Naive B cell (primary cell): Measurements from ENCODE around the gene MYO1A. TPM values are rescaled to one million over a fixed set of nuclear protein-coding genes. Genes with fewer than 3 reads are reported as not detected.
A peak's percentile ranks its signal among the peaks of the same experiment; 100 is the strongest.
"Not testable (repeated sequence)": the region's sequence is repeated elsewhere in the genome, so short reads cannot be mapped to it uniquely, and the experiment has no call there.

Experiments used
- ATAC-seq, 2 donors: fragments of 150-1000 bp; cut with Tn5 transposase; 2 replicates each; pipeline ENCODE4 v1.10.0; 2021; ENCODE audit warnings: low read depth in 2 of 2, mild to moderate bottlenecking in 2 of 2, moderate library complexity in 2 of 2
- DNase-seq: peaks from one replicate; pipeline ENCODE4 v3.0.0; 2022
- H3K27ac Mint-ChIP-seq, 6 donors: one replicate each; pipeline ENCODE4 v1.8.0; 2020 to 2022; ENCODE audit warnings: mild to moderate bottlenecking in 6 of 6, mixed read lengths in 6 of 6, moderate library complexity in 5 of 6, inconsistent platforms in 2 of 6
- H3K27me3 Mint-ChIP-seq, 3 donors: one replicate each; pipeline ENCODE4 v1.8.0; 2021 to 2022; ENCODE audit warnings: mixed read lengths in 3 of 3, mild to moderate bottlenecking in 1 of 3
- H3K36me3 Mint-ChIP-seq, 2 donors: one replicate each; pipeline ENCODE4 v1.8.0; 2020 to 2022; ENCODE audit warnings: mixed read lengths in 2 of 2, inconsistent platforms in 1 of 2, mild to moderate bottlenecking in 1 of 2
- H3K4me1 Mint-ChIP-seq, 3 donors: one replicate each; pipeline ENCODE4 v1.8.0; 2020 to 2022; ENCODE audit warnings: mixed read lengths in 3 of 3, inconsistent platforms in 1 of 3, mild to moderate bottlenecking in 1 of 3, moderate library complexity in 1 of 3
- H3K4me3 Mint-ChIP-seq, 8 donors: one replicate each; pipeline ENCODE4 v1.8.0; 2020 to 2022; ENCODE audit warnings: mild to moderate bottlenecking in 8 of 8, mixed read lengths in 8 of 8, moderate library complexity in 8 of 8, inconsistent platforms in 2 of 8
- H3K9me3 Mint-ChIP-seq, 7 donors: one replicate each; pipeline ENCODE4 v1.8.0; 2020 to 2022; ENCODE audit warnings: mixed read lengths in 7 of 7, mild to moderate bottlenecking in 5 of 7, inconsistent platforms in 2 of 7, moderate library complexity in 1 of 7
- polyA plus RNA-seq, 6 donors: library from polyadenylated mRNA; unstranded; fragments of 300-500 nt; fragmentation: Illumina TruSeq; gene quantifications; one replicate each; pipeline ENCODE4 v1.2.3, GENCODE V29; 2021; ENCODE audit warnings: low read depth in 6 of 6

MYO1A gene
- polyA plus RNA-seq, 6 donors from 2014 or later: not detected

DNA sequence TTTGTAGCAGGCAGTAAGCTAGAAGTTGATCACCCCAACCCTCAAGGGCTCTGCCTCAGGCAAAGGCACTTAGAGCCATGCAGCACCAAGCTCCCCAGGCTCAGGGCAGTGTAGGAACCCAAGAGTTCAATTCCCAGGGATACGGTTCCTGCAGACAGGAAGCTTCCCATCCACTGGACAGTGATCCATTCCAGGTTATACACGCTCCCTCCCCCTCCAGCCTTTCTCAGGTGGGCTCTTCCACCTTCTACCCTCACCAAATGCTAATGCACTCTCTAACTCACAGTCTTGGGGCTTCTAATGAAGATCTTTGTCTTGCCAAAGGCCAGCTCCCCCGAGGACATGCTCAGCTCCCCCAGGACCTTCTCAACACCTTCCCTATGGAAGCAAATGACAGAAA, 12.7 kb downstream of the MYO1A start:
- Mint-ChIP-seq H3K4me3 (no peak overlapping the region), H3K9me3 (no peaks in the 10 kb centered on the region), H3K4me1 (no peaks in the 10 kb centered on the region), H3K27ac (peak overlapping the region in 1 of 6 donors; percentile 35), H3K27me3 (peaks cover 0 to 3% (median 0%) of the 10 kb centered on the region in 3 donors), H3K36me3 (no peaks in the 10 kb centered on the region)
- ATAC-seq (no peak), DNase-seq (no peak)

DNA sequence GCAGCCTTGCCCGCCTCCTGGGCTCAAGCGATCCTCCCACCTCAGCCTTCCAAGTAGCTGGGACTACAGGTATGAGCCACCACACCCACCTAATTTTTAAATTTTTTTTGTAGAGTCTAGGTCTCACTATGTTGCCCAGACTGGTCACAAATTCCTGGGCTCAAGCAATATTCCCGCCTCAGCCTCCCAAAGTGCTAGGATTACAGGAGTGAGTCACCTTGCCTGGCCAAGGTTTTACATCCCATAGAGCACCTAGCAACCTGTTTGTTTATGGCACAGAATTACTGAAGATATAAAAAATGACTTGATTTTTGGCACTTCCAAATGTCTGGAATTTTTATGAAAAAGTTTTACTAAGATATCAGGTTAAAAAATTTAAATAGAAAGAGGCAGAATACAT, 16.5 kb downstream of the MYO1A start:
- peaks cover 11 to 16% (median 14%) of the 10 kb centered on the region in 3 donors for H3K4me1 Mint-ChIP-seq
- no peaks in the 10 kb centered on the region for H3K36me3 Mint-ChIP-seq

GRCh38 chr12:57031789-57032188, 18.1 kb downstream of the MYO1A start:
- no peaks in the 10 kb centered on the region for H3K36me3 Mint-ChIP-seq
- peaks cover under 1 to 5% (median 2%) of the 10 kb centered on the region in 3 donors for H3K27me3 Mint-ChIP-seq
- H3K9me3 Mint-ChIP-seq: no peaks in the 10 kb centered on the region
- H3K4me1 Mint-ChIP-seq: peaks cover 11 to 16% (median 14%) of the 10 kb centered on the region in 3 donors
- H3K27ac Mint-ChIP-seq: peak overlapping the region in 3 of 6 donors; percentile 34 to 61 (median 43)
- DNase-seq (no peak), ATAC-seq (no peak)
- H3K4me3 Mint-ChIP-seq: peak overlapping the region in 1 of 8 donors; percentile 53

More for the DNA sequence above, 16.5 kb downstream of the MYO1A start:
- H3K4me3 Mint-ChIP-seq: no peak overlapping the region
- DNase-seq: no peak
- ATAC-seq: no peak
- H3K27me3 Mint-ChIP-seq: no peaks in the 10 kb centered on the region
- no peaks in the 10 kb centered on the region for H3K9me3 Mint-ChIP-seq
- H3K27ac Mint-ChIP-seq: peak overlapping the region in 1 of 6 donors; percentile 39

DNA sequence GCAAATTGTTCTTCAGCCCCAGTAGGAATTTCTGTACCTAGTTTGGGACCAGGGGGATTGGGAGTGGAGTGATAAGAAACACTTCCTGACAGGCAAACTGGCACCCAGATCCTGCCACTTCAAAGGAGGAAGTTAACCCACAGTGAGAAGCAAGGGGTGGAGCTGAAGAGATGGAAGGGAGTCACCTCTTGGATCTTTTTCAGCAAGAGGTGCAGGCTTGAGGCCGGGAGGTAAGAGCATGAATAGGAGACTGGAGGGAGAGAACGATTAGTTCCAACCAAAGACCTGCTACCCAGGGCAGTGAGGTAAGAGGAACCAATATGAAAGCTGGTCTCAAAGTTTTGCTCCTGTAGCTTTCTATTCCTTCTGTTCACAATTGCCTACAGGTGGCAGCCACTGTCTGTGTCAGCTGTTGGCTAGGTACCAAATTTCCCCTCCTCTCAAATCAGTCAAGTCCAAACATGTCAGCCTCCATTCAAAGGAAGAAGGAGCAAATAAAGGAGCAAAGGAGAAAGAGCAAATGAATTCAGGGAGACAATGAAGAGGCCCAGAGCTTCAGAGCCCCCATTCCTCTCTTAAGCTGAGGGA, 18.7 kb downstream of the MYO1A start:
- Mint-ChIP-seq H3K4me1 (peaks cover 11 to 16% (median 14%) of the 10 kb centered on the region in 3 donors), H3K36me3 (no peaks in the 10 kb centered on the region), H3K9me3 (no peaks in the 10 kb centered on the region), H3K4me3 (peak overlapping the region in 2 of 8 donors; percentile 5 to 36), H3K27me3 (peaks cover 5 to 8% (median 6%) of the 10 kb centered on the region in 3 donors), H3K27ac (peak overlapping the region in 3 of 6 donors; percentile 7 to 61 (median 44))
- DNase-seq (no peak), ATAC-seq (peak; percentile 79 to 80)

- Mint-ChIP-seq H3K4me1 (peaks cover 11 to 16% (median 14%) of the 10 kb centered on the region in 3 donors), H3K27me3 (peaks cover 5 to 10% (median 10%) of the 10 kb centered on the region in 3 donors), H3K4me3 (peak overlapping the region in 1 of 8 donors; percentile 10), H3K36me3 (no peaks in the 10 kb centered on the region), H3K27ac (no peak overlapping the region), H3K9me3 (no peaks in the 10 kb centered on the region)
- no peak for DNase-seq
- ATAC-seq: no peak
Observed at GRCh38 chr12:57029457-57029856, 20.5 kb downstream of the MYO1A start.

DNA sequence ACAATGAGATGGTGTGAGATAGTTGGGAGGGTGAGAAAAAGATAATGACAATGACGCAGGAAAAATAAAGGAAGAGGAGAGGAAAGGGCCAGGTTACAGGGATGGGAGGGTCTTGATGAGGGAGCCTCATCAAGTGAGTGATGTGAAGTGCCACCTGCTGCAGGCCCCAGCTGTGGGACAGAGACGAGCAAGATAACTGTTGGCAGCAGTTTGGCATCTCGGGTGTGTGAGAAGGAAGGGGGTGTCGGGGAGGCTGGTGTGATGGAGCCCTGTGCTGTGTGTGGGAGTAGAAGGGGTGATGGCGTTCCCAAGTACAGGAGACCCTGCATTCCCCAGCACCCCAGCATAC, 22.1 kb downstream of the MYO1A start:
- Mint-ChIP-seq H3K4me1 (peaks cover 11 to 16% (median 14%) of the 10 kb centered on the region in 3 donors), H3K27me3 (peaks cover 5 to 10% (median 10%) of the 10 kb centered on the region in 3 donors), H3K9me3 (no peaks in the 10 kb centered on the region), H3K36me3 (no peaks in the 10 kb centered on the region), H3K4me3 (no peak overlapping the region), H3K27ac (peak overlapping the region in 2 of 6 donors; percentile 1 to 56)
- no peak for DNase-seq
- no peak for ATAC-seq

GRCh38 chr12:57027011-57027804, 22.7 kb downstream of the MYO1A start:
- DNase-seq (no peak), ATAC-seq (no peak)
- Mint-ChIP-seq H3K9me3 (no peaks in the 10 kb centered on the region), H3K4me3 (no peak overlapping the region), H3K4me1 (peaks cover 11 to 16% (median 14%) of the 10 kb centered on the region in 3 donors), H3K27ac (peak overlapping the region in 1 of 6 donors; percentile 1), H3K27me3 (peaks cover 5 to 10% (median 10%) of the 10 kb centered on the region in 3 donors), H3K36me3 (no peaks in the 10 kb centered on the region)

DNA sequence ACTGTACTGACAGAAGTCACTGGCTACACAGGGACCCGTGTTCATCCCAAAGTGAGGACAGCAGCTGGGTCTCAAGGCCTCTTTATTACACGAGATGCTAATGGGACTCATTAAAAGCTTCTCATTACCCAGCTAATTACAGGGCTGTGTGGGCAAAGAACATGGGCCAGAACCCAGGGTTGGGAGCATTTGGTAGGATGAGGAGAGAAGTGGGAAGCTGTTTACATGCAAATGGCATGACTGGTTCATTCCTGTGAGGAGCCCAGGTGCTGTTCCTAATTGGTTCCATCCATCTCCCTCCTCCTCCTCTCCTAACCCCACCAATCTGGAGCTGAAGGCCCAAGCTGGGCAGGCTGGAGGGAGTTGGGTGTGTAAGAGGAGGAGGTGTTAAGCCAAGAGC, 24.7 kb downstream of the MYO1A start:
- DNase-seq: no peak
- Mint-ChIP-seq H3K4me3 (no peak overlapping the region), H3K4me1 (peaks cover 0 to 5% (median 3%) of the 10 kb centered on the region in 3 donors), H3K27ac (no peak overlapping the region), H3K9me3 (no peaks in the 10 kb centered on the region), H3K36me3 (no peaks in the 10 kb centered on the region), H3K27me3 (peaks cover 5 to 10% (median 10%) of the 10 kb centered on the region in 3 donors)
- no peak for ATAC-seq

DNA sequence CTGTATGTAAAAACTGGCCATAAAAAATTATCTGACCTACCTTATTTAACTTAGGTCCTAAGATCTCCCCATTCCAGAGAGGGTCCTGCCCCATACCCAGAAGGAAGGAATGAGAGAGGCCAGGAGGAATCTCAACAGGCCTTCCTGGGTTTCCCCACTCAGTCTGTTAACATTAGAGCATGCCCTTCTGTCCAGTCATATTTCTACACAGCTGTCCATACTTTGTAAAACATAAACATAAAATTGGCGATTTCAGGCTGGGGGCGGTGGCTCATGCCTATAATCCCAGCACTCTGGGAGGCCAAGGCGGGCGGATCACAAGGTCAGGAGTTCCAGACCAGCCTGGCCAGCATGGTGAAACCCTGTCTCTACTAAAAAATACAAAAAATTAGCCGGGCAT, 27.6 kb downstream of the MYO1A start:
- not testable (repeated sequence) for H3K9me3 Mint-ChIP-seq, H3K36me3 Mint-ChIP-seq, H3K27me3 Mint-ChIP-seq, DNase-seq, H3K4me1 Mint-ChIP-seq, ATAC-seq
- peak overlapping the region in 2 of 6 donors; percentile 37 to 69 for H3K27ac Mint-ChIP-seq
- peak overlapping the region in 1 of 8 donors; percentile 15 for H3K4me3 Mint-ChIP-seq

GRCh38 chr12:57019983-57020719, 29.8 kb downstream of the MYO1A start:
- Mint-ChIP-seq H3K27ac (peak overlapping the region in 2 of 6 donors; percentile 87 to 97), H3K9me3 (no peaks in the 10 kb centered on the region), H3K4me3 (peak overlapping the region in 3 of 8 donors; percentile 38 to 56 (median 41)), H3K36me3 (no peaks in the 10 kb centered on the region), H3K27me3 (peaks cover 1 to 5% (median 5%) of the 10 kb centered on the region in 3 donors), H3K4me1 (peaks cover 0 to 6% (median 5%) of the 10 kb centered on the region in 3 donors)
- ATAC-seq (no peak), DNase-seq (no peak)

DNA sequence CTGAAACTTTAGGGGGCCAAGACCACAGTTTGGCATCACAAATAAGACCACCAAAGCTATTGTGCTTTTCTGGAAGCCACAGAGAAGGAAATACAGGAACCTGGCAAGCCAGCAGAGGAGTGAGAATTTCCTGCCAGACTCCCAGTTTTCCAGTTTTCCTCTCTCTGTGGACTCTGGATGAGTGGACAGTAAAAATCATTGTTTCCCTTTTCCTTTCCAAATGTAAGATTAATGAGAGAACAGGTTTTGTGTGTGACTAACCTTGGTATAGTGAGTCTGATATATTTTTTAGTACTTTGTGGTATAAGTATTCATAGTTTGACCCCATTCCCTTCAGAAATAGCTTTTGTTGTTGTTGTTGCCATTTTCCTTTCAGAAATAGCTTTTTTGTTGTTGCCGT, 31.0 kb downstream of the MYO1A start:
- Mint-ChIP-seq H3K4me3 (no peak overlapping the region), H3K27ac (peak overlapping the region in 1 of 6 donors; percentile 11), H3K27me3 (peaks cover 4 to 18% (median 17%) of the 10 kb centered on the region in 3 donors), H3K9me3 (no peaks in the 10 kb centered on the region), H3K36me3 (no peaks in the 10 kb centered on the region), H3K4me1 (peaks cover 0 to 6% (median 5%) of the 10 kb centered on the region in 3 donors)
- DNase-seq (no peak), ATAC-seq (no peak)

DNA sequence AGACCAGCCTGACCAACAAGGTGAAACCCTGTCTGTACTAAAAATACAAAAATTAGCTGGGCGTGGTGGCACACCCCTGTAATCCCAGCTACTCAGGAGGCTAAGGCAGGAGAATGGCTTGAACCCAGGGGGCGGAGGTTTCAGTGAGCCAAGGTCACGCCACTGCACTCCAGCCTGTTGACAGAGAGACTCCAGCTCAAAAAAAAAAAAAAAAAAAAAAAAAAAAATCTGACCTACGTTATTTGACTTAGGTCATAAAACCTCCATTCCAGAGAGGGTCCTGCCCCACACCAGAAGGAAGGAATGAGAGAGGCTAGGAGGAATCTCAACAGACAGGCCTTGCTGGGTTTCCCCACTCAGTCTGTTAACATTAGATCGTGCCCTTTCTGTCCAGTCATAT, 31.6 kb downstream of the MYO1A start:
- not testable (repeated sequence) for H3K9me3 Mint-ChIP-seq, H3K36me3 Mint-ChIP-seq, DNase-seq, H3K27ac Mint-ChIP-seq, H3K4me1 Mint-ChIP-seq, H3K4me3 Mint-ChIP-seq, ATAC-seq
- peaks cover 4 to 23% (median 21%) of the 10 kb centered on the region in 3 donors for H3K27me3 Mint-ChIP-seq

DNA sequence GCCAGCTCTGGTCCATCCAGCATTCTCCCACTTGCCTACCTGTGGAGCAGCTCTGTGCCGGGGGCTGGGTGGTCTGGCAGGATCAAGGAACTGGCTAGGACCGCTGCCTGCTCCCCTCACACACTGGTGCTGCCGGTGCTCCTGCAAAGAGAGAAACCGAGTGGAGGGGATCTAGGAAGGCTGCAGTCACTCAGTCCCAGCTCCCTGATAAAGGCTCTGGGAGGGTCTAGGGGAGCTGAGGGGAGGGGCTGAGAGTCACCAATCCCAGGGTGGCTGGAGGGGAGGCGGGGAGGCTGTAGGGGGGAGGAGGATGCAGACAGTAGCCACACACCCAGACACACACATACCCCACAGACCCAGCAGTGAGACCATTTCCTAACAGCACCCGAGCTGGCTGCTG, 33.6 kb downstream of the MYO1A start, which contains the start of gene TAC3:
Gene TAC3 (minus strand): TSS at position 182 of the 400 bp plus-strand sequence. CDS start 732 bp downstream, outside the sequence.
- peaks cover 4 to 26% (median 21%) of the 10 kb centered on the region in 3 donors for H3K27me3 Mint-ChIP-seq
- DNase-seq (no peak), ATAC-seq (no peak)
- no peaks in the 10 kb centered on the region for H3K36me3 Mint-ChIP-seq
- H3K4me1 Mint-ChIP-seq: peaks cover 5 to 13% (median 12%) of the 10 kb centered on the region in 3 donors
- no peak within 1 kb of the TSS for H3K4me3 Mint-ChIP-seq
- no peak within 1 kb of the TSS for H3K27ac Mint-ChIP-seq
- no peaks in the 10 kb centered on the region for H3K9me3 Mint-ChIP-seq
